MCF 10A (cell line): Measurements from ENCODE around the gene NFKBIL1. TPM values are rescaled to one million over a fixed set of nuclear protein-coding genes. Genes with fewer than 3 reads are reported as not detected.

Experiments used
- BruUV-seq: library from RNA; stranded (reverse); fragments of 400-500 nt; replicated peaks from 2 replicates; lab custom pipeline; 2021; lab: Mats Ljungman, UMichigan
- CTCF ChIA-PET: fragments of 300-600 bp; sonication (Branson Sonifier 250); formaldehyde crosslinking; extraction: SDS; loops from one replicate; lab custom pipeline; 2021; ENCODE audit warnings: antibody characterized with exemption, inconsistent platforms; lab: Yijun Ruan, JAX
- POLR2A ChIA-PET: fragments of 300-600, 350-650 bp; sonication (Branson Sonifier 250); formaldehyde crosslinking; extraction: SDS; loops from one replicate; lab custom pipeline; 2020; ENCODE audit warnings: antibody characterized with exemption, inconsistent platforms; lab: Yijun Ruan, JAX
- DNase-seq: peaks from one replicate; pipeline ENCODE4 v3.0.0-alpha.2; 2018; ENCODE audit not compliant: unreplicated experiment
- H3K27ac Mint-ChIP-seq: one replicate; pipeline ENCODE4 v1.8.0; 2022; ENCODE audit warnings: mild to moderate bottlenecking, low read depth, mixed read lengths; ENCODE audit not compliant: unreplicated experiment
- H3K27me3 Mint-ChIP-seq: one replicate; pipeline ENCODE4 v1.8.0; 2022; ENCODE audit warnings: mixed read lengths; ENCODE audit not compliant: insufficient read depth, unreplicated experiment
- H3K36me3 Mint-ChIP-seq: one replicate; pipeline ENCODE4 v1.8.0; 2022; ENCODE audit warnings: mild to moderate bottlenecking, moderate library complexity, mixed read lengths; ENCODE audit not compliant: insufficient read depth, unreplicated experiment
- H3K4me1 Mint-ChIP-seq: one replicate; pipeline ENCODE4 v1.8.0; 2022; ENCODE audit warnings: mixed read lengths; ENCODE audit not compliant: insufficient read depth, unreplicated experiment
- H3K4me3 Mint-ChIP-seq: one replicate; pipeline ENCODE4 v1.8.0; 2022; ENCODE audit warnings: mild to moderate bottlenecking, moderate library complexity, mixed read lengths; ENCODE audit not compliant: unreplicated experiment
- H3K9me3 Mint-ChIP-seq: one replicate; pipeline ENCODE4 v1.8.0; 2022; ENCODE audit warnings: mixed read lengths; ENCODE audit not compliant: unreplicated experiment
- CTCF ChIP-seq: fragments of 200-600 bp; IDR thresholded peaks from one replicate; pipeline ENCODE4 v1.8.0; 2022; ENCODE audit warnings: antibody characterized with exemption, mild to moderate bottlenecking; ENCODE audit not compliant: unreplicated experiment
- intact Hi-C: fragments of 100-400 bp; cut with micrococcal nuclease; formaldehyde crosslinking; loops from 2 replicates; pipeline ENCODE4 v1.14.1; 2022
- total RNA-seq: library from RNA; stranded (reverse); gene quantifications from 2 replicates; pipeline ENCODE4 v1.2.3, GENCODE V29; 2022

The NFKBIL1 gene
- total RNA-seq, 1 experiment from 2014 or later, result 30.3 TPM

GRCh38 chr6:31572041-31572911 lies 24.9 kb downstream of the NFKBIL1 start, which contains the start of gene LTA:
TSS of gene LTA (plus strand) at chr6:31572289. CDS start at chr6:31572743, 454 bp downstream.
- DNase-seq, result no peak
- Mint-ChIP-seq H3K36me3 (peaks cover 7% of the 10 kb centered on the region), H3K9me3 (no peaks in the 10 kb centered on the region), H3K4me3 (no peak within 1 kb of the TSS), H3K4me1 (peaks cover 6% of the 10 kb centered on the region), H3K27me3 (peaks cover 38% of the 10 kb centered on the region), H3K27ac (no peak within 1 kb of the TSS)
- TF ChIP-seq CTCF, result no peak
- CTCF ChIA-PET, result interaction anchor here (18.9 kb wide), 1 partner anchor 25 kb away, joined by 215 read pairs; the partner anchor contains the start of gene NCR3
- intact Hi-C loops, result no loop called here
- BruUV-seq, result no TSS peak
- POLR2A ChIA-PET, result no interaction called here

- intact Hi-C loops, result no loop called here
- no peak for DNase-seq
- Mint-ChIP-seq H3K4me1 (peaks cover 6% of the 10 kb centered on the region), H3K4me3 (no peak overlapping the region), H3K36me3 (peaks cover 7% of the 10 kb centered on the region), H3K9me3 (no peaks in the 10 kb centered on the region), H3K27me3 (peaks cover 29% of the 10 kb centered on the region), H3K27ac (no peak overlapping the region)
- CTCF ChIA-PET, result interaction anchor here (1.2 to 18.9 kb wide), 3 partner anchors 14 to 32 kb away, joined by 4 to 215 read pairs (median 5); partner anchors contain the start of genes DDX39B and NCR3
- POLR2A ChIA-PET, result interaction anchor here (1.4 kb wide), 1 partner anchor 14 kb away, joined by 3 read pairs; no protein-coding TSS in a partner anchor
- TF ChIP-seq CTCF, result no peak
- BruUV-seq, result no TSS peak
Measured at GRCh38 chr6:31573239-31574105, 26.1 kb downstream of the NFKBIL1 start.

- H3K36me3 Mint-ChIP-seq, result peaks cover 7% of the 10 kb centered on the region
- H3K9me3 Mint-ChIP-seq, result no peaks in the 10 kb centered on the region
- no peak overlapping the region for H3K27ac Mint-ChIP-seq
- DNase-seq, result no peak
- H3K4me3 Mint-ChIP-seq, result no peak overlapping the region
- peaks cover 20% of the 10 kb centered on the region for H3K27me3 Mint-ChIP-seq
- no TSS peak for BruUV-seq
- CTCF ChIA-PET, result interaction anchor here (1.2 to 18.9 kb wide), 3 partner anchors 13 to 33 kb away, joined by 4 to 215 read pairs (median 5); partner anchors contain the start of genes DDX39B and NCR3
- peaks cover 6% of the 10 kb centered on the region for H3K4me1 Mint-ChIP-seq
- no peak for TF ChIP-seq CTCF
- intact Hi-C loops, result no loop called here
- POLR2A ChIA-PET, result interaction anchor here (1.4 kb wide), 1 partner anchor 15 kb away, joined by 3 read pairs; no protein-coding TSS in a partner anchor
Measured at GRCh38 chr6:31574106-31575061, 27.0 kb downstream of the NFKBIL1 start.
